NCI-H187 (cell line): ENCODE measurements around the gene GPR21.

Experiments
- DNase-seq, 2 experiments: peaks; one replicate each; lab custom pipeline; 2025; lab: John Stamatoyannopoulos, UW

Gene GPR21

GRCh38 chr9:123033864-123034601 lies 566 bp downstream of the GPR21 start:
- DNase-seq, result no peak

GRCh38 chr9:123034881-123035510 lies 1.5 kb downstream of the GPR21 start:
- no peak for DNase-seq

- no peak for DNase-seq
Observed at GRCh38 chr9:123035791-123036190, 2.3 kb downstream of the GPR21 start.

- no peak for DNase-seq
Observed at GRCh38 chr9:123036893-123037545, 3.6 kb downstream of the GPR21 start.

DNA sequence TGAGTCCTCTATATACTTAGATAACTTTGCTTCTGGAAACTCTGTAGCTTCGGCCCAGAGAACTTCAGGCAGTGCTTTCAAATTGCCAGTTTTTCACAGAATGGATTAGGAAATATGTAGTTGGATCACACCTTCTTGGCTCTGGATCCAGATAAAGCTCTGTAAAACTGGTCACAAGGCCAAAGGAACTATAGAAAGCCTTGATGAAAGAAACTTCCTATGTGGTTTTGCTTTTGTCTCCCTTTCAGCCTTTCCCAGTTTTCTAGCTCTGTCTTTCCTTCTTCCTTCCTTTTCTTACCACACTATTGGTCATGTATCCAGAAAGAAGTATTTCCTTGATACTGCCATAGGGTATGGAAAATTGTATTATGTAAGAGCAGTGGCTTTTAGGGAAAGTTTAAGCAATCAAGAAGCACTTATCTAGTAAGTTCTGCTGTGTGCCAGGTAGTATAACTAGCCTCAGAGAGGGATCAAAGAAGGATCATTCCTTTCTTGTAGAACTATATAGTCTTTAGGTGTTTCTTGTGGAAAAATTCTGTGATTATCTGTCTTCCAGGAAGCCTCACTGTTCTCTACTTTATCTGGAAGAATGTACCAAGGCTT lies 6.3 kb downstream of the GPR21 start:
- DNase-seq, result no peak

- DNase-seq, result no peak
Observed at GRCh38 chr9:123040801-123041200, 7.3 kb downstream of the GPR21 start.

GRCh38 chr9:123041489-123041888 lies 8.0 kb downstream of the GPR21 start:
- DNase-seq, result no peak

DNA sequence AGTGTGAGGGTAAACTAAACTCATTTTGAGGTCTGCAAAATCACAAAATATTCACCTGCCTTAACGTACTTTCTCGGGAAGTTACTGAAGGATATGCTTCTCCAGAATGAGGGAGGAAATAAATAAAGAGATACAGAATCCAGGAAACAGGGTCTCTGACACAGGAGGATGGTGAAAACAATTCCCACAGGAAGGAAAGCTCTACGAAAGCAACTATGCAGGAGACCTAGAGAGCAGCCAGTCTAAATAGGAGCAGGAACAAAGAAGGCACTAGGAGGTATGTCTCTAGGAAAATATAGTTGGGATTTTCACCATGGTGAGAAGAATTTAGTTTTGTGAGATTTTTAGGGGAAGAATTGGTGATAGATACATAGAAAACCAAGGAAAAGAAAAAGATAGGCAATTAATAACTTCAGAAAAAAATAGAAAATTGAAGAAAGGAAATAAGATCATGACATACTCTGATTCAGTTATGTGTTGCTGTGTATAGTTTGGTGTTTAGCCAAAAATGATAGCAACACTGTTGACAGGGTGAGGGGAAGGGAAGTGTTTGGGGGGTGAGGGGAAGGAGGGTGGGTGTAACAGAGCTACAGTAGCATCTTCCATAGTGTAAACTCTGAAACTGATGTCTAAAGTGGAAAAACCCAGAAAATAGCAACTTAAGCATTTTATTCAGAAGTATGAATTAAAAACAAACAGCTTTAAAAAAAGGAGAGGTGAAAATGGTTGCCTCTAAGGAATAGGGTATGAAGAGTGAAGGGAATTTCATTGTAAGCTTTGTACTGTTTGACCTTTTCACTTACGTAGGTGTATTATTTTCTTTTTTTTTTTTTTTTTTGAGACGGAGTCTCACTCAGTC lies 9.8 kb downstream of the GPR21 start:
- no peak for DNase-seq

GRCh38 chr9:123044586-123044985 lies 11.1 kb downstream of the GPR21 start:
- no peak for DNase-seq

DNA sequence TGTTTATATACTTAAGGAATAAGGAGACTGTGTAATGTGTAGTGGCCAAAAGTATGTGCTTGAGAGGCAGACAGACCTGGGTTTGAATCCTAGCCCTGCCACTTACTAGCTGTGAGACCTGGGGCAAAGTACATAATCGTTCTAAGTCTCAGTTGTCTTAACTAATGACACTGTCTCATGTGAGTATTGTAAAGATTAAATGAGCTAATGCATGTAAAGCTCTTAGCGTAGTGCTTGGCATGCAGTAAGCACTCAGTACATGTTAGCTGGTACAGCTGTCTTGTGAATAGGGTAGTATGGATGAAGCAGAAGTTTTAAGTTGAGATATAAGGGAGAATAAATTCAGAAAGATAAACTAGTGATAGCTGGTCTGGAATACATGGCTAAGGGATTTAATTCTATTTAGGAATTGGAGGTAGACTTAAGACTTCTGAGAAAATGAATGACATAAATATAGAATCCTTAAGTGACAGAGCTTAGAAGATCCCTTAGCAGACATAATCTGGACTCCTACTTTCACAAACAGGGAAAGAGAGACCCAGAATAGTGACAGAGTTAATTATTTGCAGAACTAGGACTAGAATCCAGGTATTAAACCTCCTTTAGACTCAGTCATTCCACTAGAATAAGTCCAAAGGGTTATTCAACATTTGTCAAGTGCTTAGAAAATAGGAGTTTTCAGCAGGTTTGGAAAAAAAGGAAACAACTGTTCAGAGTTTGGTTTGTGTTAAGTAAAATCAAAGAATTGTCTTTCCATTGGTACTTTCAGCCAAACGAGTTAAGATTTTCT lies 13.1 kb downstream of the GPR21 start:
- no peak for DNase-seq

- no peak for DNase-seq
Observed at GRCh38 chr9:123048748-123049147, 15.3 kb downstream of the GPR21 start.

DNA sequence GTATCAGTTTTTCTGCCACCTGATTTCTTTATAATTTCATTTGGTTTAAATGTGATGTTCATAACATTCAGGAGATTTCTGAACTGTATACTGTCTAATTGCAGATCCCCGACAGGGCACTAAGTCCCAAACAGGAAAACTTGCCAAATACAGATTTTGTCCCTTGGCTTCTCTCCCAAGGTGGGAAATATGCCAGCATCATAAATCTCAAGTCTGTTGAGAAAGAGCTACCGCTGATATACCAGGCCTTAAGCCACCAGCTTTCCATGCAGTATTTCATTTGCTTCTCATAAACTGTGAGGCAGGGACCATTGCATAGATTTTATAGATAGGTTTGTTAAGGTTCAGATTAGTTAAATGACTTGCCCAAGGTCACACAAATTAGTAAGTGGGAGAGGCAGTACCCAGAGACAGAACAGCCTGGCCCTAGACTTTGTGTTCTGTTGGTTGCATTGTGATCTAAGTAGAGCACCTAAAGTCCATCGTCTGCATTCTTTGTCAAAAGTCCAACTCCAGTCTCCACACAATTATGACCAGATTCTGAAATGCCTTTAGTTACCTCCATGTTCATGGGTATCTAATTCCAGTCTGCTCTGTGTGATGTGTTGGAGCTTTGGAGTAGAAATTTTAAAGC lies 16.2 kb downstream of the GPR21 start:
- no peak for DNase-seq

GRCh38 chr9:123053046-123053445 lies 19.6 kb downstream of the GPR21 start:
- no peak for DNase-seq

DNA sequence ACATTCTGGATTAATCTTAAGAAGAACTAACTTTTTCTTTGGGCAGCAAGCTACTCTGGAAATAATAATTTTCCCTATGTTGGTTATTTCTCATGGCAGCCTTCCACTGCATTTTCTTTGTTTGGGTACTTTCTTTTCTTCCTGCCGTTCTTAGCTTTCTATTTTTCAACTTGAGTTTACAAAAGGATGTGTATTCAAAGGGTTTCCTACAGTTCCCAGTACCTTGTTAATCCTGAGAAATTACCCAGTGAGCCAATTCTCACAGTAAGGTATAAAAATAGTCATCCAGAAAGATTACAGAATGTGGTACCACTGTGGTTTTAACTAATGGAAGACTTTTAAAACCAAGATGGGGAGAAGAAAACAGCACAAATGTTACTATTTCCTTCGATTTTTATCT lies 20.2 kb downstream of the GPR21 start:
- no peak for DNase-seq

- no peak for DNase-seq
Observed at GRCh38 chr9:123058834-123059233, 25.4 kb downstream of the GPR21 start.

- no peak for DNase-seq
Observed at GRCh38 chr9:123059472-123060220, 26.2 kb downstream of the GPR21 start.

- DNase-seq, result no peak
Observed at GRCh38 chr9:123061216-123061615, 27.7 kb downstream of the GPR21 start.

DNA sequence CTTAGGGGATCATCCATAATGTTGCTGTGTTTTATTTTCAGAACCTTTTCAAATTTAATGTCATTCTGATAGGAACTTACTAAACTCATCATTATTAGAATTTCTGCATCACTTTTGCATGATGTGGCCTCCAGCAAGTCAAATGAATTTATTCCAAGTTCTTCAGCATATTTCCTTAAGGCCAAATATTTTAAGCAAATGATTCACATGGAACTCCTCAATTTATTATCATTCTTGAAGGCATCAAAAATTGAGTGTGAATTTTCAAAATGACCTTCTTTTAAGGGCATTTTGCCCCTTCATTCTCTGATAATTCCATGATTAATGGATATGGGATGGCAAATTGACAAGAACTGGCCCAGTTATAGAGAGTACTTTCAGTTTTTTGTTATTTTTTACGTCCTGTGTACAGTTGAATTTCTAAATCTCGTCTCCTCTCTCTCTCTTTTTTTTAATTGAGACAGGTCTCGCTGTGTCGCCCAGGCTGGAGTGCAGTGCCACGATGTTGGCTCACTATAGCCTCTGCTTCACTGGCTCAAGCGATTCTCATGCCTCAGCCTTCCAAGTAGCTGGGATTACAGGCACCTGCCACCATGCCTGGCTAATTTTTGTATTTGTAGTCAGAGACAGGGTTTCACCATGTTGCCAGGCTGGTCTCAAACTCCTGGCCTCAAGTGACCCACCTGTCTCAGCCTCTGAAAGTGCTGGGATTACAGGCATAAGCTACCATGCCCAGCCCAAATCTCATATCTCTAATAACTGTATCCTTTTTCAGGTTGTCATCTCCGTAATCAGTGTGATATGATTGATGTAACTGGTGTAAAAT lies 29.1 kb downstream of the GPR21 start:
- DNase-seq, result no peak

DNA sequence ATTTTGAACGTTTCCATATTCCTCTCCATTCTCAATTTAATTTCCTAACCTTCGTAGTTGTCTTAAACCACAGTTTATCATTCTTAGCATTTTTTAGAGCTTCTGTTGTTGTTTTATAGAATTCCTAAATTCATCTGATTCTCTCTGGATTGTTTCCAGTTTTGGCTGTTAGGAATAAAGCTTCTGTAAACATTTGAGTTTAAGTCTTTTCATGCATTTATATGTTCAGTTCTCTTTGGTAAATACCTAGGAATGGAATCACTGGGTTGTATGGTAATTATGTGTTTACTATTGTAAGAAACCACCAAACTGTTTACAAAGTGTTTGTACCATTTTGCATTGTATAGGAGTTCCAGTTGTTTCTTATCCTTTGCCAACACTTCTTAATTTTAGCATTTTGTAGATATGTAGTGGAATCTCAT lies 29.7 kb downstream of the GPR21 start:
- DNase-seq, result no peak
